Omental fat pad (tissue), 4 donors: Measurements from ENCODE around the gene SHROOM3. TPM values are rescaled to one million over a fixed set of nuclear protein-coding genes. Genes with fewer than 3 reads are reported as not detected.

Experiments
- ATAC-seq: fragments of 150-250 bp; one replicate; pipeline ENCODE4 v1.9.1; 2016; ENCODE audit warnings: mild to moderate bottlenecking, moderate library complexity; ENCODE audit not compliant: low FRiP score
- DNase-seq: peaks from one replicate; pipeline ENCODE4 v3.0.0-alpha.2; 2019; ENCODE audit warnings: low spot score
- total RNA-seq, 4 donors: library from RNA; depleted of rRNA; stranded (reverse); fragments of >200 nt; gene quantifications; one replicate each; pipeline ENCODE4 v1.1.0, GENCODE V29; 2016
- TF ChIP-seq, protein P1 (sequence below), 3 donors: fragments of 450-650 bp; IDR thresholded peaks; one replicate each; pipeline ENCODE4 v1.5.1; 2016 to 2017; ENCODE audit warnings: antibody characterized with exemption in 3 of 3, mild to moderate bottlenecking in 3 of 3, moderate library complexity in 2 of 3

SHROOM3 gene
- total RNA-seq, 4 donors from 2014 or later, result 1.3 to 12.2 (median 3.1) TPM

DNA sequence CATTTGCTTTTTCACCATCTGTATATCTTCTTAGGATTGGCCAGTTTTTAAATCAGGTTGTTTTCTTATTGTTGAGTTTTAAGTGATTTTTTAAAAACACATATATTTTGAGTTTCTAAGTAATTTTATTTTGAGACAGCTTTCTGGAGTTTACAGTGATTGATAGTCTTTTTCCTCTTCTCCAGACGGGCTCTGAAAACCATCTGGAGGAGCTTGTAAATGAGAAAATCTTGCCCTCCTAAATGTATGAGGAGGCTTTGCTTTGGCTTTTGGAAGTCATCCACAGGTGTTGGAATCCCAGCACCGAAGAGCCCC lies 302.7 kb downstream of the SHROOM3 start:
- DNase-seq (no peak), ATAC-seq (no peak)
- TF ChIP-seq, protein P1, sequence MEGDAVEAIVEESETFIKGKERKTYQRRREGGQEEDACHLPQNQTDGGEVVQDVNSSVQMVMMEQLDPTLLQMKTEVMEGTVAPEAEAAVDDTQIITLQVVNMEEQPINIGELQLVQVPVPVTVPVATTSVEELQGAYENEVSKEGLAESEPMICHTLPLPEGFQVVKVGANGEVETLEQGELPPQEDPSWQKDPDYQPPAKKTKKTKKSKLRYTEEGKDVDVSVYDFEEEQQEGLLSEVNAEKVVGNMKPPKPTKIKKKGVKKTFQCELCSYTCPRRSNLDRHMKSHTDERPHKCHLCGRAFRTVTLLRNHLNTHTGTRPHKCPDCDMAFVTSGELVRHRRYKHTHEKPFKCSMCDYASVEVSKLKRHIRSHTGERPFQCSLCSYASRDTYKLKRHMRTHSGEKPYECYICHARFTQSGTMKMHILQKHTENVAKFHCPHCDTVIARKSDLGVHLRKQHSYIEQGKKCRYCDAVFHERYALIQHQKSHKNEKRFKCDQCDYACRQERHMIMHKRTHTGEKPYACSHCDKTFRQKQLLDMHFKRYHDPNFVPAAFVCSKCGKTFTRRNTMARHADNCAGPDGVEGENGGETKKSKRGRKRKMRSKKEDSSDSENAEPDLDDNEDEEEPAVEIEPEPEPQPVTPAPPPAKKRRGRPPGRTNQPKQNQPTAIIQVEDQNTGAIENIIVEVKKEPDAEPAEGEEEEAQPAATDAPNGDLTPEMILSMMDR (IDR thresholded peaks at IDR 0.05), result no peak

DNA sequence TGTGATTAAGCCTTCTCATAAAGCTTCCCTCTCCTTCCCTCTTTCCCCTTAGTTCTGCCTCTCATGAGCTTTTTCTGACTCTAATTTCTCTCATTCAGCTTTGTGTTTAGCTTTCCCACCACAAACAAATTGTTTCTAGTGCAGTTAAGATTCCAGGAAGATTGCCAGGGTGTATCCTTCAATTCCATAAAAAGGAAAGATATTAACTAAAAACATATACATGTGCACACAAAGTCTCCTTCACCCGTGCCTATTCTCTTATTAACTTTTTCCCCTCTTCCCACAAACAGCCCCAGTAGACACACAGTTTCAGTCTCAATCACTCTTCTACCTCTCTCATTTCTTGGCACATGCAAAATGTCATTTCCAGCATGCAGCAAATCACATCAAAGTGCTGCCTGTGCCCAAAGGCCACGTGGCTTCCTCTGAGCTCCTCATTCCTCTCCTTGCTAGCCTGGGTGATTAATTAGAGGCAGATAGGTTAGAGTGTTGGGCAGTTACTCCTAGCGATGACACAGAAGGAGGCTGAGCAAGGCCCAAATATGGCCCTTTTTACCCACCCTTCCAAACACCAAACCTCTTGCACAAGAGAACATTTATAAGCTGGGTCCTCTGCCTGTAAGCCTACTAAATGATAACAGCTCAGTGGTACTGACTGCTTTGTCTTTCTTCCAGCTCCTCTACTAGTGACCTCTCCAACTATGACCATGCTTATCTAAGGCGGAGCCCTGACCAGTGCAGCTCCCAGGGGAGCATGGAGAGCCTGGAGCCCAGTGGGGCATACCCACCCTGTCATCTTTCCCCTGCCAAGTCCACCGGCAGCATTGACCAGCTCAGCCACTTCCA lies 303.3 kb downstream of the SHROOM3 start:
- DNase-seq (no peak), ATAC-seq (peak; percentile 94)
- TF ChIP-seq, protein P1 (IDR thresholded peaks at IDR 0.05), result no peak

DNA sequence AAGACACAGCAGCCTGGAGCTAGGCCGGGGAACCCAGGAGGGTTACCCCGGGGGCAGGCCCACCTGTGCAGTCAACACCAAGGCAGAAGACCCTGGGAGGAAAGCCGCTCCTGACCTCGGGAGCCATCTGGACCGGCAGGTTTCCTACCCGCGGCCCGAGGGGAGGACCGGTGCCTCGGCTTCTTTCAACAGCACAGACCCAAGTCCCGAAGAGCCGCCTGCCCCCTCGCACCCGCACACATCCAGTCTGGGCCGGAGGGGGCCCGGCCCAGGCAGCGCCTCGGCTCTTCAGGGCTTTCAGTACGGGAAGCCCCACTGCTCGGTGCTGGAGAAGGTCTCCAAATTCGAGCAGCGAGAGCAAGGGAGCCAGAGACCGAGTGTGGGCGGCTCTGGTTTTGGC lies 305.2 kb downstream of the SHROOM3 start:
- no peak for DNase-seq
- ATAC-seq, result no peak
- TF ChIP-seq, protein P1 (IDR thresholded peaks at IDR 0.05), result no peak

DNA sequence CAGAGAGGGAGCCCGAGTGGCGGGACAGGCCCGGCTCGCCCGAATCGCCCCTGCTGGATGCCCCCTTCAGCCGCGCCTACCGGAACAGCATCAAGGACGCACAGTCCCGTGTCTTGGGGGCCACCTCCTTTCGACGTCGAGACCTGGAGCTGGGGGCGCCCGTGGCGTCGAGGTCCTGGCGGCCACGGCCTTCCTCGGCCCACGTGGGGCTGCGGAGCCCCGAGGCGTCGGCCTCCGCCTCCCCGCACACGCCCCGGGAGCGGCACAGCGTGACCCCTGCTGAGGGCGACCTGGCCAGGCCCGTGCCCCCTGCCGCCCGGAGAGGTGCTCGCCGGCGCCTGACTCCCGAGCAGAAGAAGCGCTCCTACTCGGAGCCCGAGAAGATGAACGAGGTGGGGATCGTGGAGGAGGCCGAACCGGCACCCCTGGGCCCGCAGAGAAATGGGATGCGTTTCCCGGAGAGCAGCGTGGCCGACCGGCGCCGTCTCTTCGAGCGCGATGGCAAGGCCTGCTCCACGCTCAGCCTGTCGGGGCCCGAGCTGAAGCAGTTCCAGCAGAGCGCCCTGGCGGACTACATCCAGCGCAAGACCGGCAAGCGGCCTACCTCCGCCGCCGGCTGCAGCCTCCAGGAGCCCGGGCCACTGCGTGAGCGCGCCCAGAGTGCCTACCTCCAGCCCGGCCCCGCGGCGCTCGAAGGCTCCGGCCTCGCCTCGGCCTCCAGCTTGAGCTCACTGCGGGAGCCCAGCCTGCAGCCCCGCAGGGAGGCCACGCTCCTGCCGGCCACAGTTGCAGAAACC lies 306.0 kb downstream of the SHROOM3 start:
- DNase-seq (no peak), ATAC-seq (no peak)
- TF ChIP-seq, protein P1 (IDR thresholded peaks at IDR 0.05), result no peak

DNA sequence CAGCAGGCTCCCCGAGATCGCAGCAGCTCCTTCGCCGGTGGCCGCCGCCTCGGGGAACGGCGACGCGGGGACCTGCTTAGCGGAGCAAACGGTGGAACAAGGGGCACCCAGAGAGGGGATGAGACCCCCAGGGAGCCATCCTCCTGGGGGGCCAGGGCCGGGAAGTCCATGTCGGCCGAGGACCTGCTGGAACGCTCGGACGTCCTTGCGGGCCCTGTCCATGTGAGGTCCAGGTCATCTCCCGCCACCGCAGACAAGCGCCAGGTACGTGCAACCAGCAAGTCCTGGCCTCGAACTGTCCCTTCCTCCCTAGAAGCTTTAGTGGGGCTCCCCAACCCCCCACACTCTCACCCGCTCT lies 306.6 kb downstream of the SHROOM3 start:
- DNase-seq (no peak), ATAC-seq (no peak)
- TF ChIP-seq, protein P1 (IDR thresholded peaks at IDR 0.05), result no peak

DNA sequence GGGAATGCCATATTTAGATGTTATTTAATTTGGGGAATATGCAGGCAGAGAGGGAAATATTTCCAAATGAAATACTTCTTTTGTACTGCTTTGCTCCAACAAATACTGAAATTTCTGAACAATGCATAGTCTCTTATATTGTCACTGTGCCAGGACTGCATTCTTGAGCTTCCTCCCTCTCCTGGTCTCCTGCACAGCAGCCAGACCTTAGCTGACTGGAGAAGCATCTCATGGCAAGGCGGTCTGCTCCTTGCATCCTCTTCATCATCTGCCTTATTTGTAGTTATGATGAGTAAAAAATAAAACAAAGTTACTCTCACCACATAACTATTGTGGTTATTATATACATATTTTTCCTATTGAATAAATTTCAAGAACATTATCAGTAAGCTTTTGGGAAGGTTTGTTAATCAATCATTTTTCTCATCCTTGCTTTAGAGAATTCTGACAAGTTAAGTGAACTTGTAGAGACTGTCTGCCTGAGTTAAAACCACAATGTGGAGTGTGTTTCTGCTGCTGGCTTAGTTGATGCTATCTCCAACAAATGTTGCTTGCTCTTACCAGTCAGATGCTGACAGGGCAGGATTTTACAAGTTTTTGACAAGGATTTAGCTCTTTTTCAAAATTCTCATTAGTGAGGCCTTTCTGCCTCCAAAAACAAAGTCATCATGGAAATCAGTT lies 309.4 kb downstream of the SHROOM3 start:
- ATAC-seq, result no peak
- TF ChIP-seq, protein P1 (IDR thresholded peaks at IDR 0.05), result no peak

More for the DNA sequence above, 309.4 kb downstream of the SHROOM3 start:
- no peak for DNase-seq
